GM19043 (cell line): Measurements from ENCODE around the gene LRP4.

Source experiments
- ATAC-seq: cut with Tn5 transposase; IDR thresholded peaks from one replicate; pipeline ENCODE4 v1.9.1; 2021; ENCODE audit warnings: low read depth; ENCODE audit not compliant: unreplicated experiment

The LRP4 gene

DNA sequence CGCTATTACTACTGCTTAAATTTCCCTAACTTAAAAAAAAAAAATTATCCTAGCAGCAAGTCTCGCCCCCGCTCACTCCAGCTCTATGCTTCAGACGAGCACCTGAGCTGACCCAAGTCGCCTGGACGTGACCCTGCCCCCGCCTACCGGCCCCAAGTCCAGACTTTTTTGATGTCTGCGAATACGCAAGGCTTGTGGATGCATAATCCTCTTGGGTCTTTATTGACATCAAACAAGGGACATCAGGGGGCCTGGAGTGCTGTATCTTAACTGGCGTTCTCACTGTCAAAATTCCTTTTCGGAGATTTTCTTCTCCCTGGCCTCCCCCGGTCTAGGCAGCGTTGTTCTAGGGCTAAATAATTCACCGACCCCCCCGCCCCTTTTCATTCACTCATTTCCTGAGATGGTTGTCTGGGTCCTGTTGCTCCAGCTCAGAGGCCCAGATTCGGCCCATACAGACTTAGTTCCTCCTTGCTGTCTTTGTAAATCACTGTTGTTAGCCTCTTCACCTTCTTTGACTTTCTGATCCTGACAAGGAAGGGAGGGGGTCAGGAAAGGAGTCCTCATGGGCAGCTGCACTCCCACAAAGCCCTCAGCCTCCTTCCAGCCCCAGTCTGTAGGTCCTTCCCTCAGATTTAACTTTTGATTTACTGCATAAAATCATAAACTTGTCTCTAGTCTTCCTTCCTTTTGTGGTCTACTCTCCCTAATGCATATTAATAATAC is 601 bp upstream of the LRP4 start:
- ATAC-seq: no peak

DNA sequence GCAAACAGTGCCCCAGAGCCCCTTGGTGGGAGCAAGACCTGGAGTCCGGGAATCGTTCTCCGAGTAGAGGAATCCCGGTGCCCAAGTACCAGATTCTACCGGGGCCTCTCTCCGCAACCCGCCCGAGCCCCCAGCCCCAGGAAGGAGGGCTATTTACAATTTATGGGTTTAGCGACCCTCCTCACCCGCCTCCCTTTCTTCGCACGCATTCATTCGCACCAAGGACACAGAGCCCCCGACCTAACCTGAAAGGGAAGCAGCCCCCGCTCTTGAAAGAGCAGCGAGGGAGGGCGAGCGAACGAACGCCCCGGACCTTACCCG is 628 bp downstream of the LRP4 start:
- ATAC-seq: no peak

DNA sequence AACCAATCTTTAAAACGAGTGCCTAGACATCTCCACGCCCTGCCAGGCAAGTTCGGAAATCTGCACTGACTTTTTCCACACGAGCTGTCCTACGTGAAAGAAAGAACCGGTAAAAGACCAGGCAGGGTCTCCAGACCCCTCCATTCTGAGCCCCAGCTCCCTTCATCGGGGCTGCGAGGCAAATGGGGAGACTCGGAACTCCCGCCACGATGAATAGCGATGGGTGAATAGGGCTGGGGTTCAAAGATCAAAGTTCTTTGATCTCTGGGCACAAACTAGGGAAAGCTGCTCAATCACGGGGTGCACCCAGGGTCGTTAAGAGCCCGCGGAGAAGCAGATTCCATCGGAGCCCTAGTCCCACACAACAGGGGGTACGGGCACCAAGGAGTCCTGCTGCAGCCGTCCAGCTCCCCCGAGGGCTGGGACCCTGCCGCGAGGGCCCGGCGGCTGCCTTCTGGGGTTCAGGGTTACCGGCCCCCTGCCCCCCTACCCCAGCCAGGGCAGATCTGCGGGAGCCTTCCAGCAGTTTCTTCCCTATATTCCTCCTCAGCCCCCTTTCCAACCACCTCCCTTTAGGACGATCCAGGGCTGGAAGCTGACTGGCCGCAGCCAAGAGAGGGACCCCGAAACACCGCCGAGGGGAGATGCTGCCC is 1.1 kb downstream of the LRP4 start:
- ATAC-seq: no peak

DNA sequence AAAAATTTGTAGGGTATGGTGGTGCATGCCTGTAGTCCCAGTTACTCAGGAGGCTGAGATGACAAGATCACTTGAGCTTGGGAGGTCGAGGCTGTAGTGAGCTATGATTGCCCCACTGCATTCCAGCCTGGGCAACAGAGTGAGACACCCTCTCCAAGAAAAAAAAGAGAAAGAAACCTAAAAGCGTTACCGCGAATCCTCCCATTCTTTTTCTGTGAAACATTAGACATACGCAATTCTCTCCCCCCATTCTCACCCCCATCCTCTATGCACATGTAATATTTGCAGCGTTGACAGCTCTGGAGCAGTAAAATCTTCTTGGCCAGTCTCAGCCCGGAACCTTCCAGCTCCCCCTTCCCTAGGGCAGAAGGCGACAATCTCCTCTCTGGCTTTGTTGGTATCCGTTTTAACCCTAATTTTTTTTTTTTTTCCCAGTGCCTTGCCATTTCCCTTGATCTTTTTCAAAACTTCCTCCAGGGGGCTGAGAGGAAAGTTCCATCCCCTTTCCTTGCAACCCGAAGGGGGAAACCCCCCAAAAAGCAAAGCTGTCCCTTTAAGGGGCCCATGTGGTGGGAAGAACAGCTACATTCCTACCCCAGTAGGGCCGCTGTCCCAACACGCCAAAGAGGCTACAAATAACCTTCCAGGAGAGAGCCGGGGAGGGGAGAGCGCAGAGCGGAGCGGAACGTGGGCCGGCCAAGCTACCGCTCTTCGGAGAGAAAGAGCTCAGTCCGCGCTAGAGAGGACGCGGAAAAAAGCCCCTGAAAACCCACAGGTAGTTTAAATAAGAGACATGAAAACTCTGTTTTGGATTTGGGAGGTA is 1.9 kb downstream of the LRP4 start:
- ATAC-seq: no peak

DNA sequence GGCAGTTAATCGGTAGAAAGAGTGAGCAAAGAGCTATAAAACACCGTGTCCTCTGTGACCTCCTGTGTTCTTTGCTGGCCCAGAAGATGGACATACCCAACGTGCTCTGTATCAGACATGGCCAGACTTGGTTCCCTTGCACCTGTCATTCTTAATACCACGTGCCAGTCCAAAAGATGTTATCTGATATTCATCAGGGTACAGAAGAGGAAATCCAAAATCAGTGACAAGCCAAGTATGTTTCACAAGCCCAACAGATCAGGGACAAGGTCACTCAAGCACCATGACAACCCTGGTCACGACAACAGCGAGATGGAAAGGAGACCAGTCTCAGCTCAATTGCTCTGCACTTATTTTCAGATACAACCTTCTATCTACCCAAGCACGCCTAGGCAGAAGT is 3.4 kb downstream of the LRP4 start:
- no peak for ATAC-seq

DNA sequence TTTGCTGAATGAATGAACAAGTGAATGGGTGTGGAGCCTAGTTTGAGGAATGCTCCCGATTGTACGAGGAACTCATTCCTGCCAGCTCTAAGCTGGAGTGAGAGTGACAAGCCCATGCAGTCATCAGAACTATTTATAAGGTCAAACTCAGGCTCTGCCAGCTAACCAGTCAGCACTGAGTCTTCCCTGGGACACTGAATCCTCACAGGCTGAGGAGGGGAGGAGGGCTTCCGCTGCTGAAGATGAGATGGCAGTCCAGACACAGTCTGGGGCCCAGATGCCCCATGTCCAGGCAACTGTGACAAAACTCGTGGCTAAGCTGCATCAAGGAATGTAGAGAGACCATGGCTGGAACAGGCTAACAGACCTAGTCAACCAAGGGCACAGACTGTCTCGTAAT is 4.0 kb downstream of the LRP4 start:
- ATAC-seq: no peak

DNA sequence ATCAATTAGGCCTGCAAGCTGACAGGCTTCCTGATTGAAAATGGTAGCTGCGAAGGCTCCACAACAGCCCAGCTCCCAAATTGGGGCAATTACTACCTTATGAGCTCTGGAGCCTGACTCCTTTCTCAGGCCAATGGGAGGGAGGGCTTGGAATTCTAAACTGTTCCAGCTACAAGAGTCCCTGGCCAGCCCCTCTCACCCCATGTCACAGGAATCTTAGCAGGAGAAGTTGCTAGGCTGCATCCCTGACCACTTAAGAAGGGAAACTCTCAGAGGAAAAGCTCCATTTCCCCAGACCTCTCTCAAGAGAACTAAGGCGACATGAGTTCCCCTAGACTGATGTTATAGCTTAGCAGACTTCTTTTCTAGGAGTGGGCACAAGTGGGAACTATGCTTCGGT is 4.9 kb downstream of the LRP4 start:
- no peak for ATAC-seq

DNA sequence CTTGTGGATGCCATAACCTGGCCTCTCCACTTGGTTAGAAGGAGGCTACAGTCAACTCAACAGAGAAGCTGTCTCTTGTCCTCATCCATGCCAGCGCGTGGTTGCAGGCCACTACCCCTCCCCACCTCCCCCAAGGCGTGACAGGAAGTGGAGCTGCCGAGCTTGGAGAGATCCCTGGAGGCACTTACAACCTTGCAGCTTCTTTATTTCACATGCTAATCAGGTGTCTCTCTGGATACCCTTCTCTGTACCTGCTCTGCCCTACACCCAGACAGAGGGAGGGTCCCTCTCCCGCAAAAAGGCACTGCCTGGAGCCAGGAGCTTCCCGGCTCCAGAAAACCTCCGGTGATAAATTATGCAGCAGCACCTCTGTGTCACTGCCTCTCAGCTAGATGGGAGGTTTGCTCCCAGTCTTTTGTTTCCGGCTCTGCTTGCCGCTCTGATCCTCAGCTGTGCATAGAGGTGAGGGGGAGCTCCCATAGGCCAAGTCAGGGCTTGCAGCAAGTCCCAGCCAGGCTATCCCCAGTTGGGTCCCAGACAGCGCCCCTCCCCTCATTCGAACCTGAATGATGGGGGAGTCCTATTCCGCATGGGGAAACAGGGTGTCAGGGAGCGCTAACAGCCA is 5.7 kb downstream of the LRP4 start:
- no peak for ATAC-seq

DNA sequence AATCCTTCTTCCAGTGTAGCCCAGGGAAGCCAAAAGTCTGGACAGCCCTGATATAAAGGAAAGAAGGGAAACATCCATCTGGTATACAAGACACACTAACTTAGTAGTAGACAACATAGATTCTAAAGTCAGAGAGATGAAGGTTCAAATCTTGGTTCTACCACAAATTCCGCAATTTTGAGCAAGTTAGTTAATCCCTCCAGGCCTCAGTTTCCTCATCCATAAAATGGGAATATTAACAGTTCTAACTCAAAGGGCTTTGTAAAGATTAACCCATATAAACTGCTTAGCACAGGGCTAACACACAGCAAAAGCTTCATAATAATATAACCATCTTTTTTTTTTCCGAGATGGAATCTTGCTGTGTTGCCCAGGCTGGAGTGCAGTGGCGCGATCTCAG is 10.7 kb downstream of the LRP4 start:
- ATAC-seq: no peak

DNA sequence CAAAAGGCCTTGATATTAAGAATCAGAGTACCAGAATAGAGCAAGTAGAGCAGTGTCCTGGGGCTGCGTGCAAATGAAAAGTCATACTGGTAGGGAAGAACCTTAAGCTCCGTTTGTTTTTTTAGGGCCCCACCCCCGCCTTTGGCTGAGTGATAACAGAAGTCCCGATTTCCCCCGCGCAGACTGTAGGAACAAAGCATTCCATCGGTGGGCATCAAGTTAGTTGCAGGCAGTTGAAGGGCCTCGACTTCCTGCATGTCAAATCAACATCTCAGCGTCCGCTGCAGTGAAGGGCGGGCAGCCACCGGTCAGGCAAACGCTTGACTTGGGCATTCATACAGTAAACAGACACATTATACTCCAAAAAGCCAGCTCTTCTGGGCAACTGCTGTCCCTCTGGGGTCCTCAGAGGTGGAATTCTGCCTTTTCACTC is 11.7 kb downstream of the LRP4 start:
- no peak for ATAC-seq

DNA sequence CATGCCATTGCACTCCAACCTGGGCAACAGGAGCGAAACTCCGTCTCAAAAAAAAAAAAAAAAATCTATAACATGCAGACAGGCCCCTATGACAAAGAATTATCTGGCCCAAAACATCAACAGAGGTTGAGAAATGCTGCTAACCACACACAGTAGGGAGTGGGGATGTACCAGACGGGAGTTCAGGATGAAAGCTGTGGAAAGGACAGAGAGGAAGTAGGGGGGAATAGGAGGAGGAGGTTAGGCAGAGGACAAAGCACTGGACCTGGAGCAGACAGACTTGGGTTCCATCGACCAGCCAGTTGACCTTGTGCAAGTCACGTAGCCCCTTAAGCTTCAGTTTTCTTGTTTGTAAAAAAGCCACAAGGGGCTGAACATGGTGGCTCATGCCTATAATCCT is 12.5 kb downstream of the LRP4 start:
- ATAC-seq: no peak

DNA sequence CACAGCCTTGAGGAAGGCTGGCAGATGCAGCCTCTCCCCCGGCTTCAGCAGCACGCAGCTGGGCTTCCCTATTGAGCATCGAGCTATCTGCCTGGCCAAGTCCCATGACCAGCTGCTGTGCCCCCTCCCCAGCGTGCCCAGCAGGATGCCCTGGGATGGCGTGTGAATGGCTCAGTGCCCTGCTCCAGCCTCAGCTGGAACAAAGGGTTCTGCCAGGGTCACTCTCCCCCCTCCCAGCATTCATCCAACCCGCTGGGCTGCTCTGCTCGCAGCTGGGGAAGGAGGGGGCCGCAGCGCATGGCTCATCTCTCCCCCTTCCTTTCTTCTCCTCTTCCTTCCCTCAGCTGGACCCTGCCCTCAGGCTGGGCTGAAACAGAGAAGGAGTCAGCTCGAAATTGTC is 14.5 kb downstream of the LRP4 start:
- no peak for ATAC-seq

DNA sequence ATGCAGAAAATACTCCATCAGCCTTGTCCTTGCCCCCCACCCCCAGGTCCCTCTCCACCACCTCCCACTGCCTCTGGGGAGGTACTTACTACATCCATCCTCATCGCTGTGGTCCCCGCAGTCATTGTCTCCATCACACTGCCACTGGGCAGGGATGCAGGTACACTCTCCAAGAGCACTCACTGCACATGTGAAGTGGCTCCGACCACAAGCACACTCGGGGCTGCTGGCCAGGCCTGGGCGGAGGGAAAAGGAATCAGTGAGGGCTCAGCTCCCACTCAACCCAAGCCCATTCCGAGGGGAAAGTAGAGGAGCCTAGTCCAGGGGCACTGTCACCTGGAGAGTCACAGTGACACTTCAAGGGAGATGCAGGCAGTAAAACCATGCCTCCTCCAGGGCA is 15.7 kb downstream of the LRP4 start:
- ATAC-seq: no peak

DNA sequence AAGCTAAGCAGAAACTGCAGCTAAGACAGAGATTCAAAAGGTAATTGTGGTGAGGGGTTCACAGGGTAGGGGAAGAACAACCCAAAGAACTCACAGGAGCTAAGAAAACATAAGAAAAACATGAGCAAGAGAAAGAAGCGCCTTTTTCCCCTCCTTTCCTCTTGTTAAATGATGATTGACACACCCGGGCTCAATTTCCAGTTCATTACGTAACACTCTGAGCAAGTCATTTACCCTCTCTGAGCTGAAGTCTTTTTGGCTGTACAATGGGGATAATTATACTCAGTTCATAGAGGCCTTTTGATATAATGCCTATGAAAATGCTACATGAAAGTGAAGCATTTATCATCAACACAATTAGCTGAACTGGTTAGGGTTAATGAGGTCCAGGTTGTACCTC is 17.2 kb downstream of the LRP4 start:
- no peak for ATAC-seq

DNA sequence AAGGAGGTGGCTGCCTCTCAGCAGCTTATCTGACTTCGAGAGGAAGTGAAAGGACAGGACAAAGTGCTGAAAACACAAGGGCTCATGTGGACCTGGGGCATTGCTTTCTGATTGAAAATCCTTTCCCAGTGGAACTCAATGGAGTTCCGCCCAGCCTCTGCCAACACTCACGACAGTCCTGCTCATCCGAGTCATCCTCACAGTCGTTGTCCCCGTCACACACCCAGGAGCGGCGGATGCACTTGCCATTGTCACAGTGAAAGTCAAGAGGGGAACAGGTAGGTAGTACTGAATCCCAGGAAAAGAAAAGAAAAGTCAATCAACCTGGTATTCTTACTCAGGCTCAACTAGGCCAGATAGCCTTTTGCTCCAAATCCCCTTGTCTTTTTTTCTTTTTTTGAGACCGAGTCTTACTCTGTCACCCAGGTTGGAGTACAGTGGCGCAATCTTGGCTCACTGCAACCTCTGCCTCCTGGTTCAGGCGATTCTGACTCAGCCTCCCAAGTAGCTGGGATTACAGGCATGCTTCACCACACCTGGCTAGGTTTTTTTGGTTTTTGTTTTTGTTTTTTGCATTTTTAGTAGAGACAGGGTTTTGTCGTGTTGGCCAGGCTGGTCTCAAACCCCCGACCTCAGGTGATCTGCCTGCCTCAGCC is 18.1 kb downstream of the LRP4 start:
- no peak for ATAC-seq

DNA sequence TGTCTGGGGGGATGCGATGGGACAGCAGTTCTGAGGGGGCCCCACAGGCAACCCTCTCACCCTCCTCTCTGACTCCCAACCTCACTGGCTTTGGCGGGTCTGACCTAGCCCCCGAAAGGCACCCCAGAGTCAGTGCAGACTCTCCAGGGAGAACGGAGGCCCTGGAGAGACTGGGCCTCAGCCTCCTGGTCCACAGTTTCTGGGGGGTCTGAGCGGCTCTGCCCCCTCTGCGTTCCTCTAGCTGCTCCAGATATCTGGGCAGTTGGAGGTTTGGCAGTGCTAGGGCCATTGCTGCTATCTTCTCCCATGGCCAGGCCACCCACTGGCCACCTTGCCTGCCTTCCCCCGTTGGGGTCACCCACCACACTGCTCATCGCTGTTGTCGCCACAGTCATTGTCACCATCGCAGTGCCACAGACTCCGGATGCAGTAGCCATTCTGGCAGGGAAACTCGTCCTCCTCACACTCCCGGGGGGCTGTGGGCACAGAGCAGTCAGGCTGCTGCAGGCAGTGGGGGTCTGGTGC is 18.8 kb downstream of the LRP4 start:
- no peak for ATAC-seq

DNA sequence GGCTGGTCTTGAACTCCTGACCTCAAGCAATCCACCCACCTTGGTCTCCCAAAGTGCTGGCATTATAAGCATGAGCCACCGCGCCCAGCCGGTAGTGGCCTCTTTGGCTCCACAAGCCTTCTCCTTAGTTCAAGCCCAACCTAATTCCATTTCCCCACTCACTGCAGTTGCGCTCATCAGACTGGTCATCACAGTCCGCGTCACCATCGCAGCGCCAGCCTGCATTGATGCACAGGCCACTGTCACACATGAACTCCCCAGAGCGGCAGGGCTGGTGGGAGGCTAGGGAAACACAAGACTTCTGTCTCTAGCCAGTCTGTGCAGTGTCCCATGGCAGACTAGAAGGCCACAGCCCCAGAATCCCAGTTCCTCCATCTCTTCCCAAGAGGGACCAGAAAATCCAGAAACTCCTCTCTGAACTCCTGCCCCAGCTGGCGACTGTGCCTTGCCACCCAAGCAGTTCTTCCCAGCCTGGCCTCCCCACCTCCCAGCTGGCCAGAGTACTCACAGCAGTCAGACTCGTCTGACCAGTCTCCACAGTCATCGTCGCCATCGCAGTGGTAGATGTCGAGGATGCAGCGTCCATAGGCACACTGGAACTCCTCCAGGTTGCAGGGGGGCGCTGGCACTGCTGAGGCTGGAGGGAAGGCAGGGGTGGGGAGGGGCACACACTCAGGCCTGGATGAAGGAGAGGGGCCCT is 19.8 kb downstream of the LRP4 start:
- no peak for ATAC-seq

DNA sequence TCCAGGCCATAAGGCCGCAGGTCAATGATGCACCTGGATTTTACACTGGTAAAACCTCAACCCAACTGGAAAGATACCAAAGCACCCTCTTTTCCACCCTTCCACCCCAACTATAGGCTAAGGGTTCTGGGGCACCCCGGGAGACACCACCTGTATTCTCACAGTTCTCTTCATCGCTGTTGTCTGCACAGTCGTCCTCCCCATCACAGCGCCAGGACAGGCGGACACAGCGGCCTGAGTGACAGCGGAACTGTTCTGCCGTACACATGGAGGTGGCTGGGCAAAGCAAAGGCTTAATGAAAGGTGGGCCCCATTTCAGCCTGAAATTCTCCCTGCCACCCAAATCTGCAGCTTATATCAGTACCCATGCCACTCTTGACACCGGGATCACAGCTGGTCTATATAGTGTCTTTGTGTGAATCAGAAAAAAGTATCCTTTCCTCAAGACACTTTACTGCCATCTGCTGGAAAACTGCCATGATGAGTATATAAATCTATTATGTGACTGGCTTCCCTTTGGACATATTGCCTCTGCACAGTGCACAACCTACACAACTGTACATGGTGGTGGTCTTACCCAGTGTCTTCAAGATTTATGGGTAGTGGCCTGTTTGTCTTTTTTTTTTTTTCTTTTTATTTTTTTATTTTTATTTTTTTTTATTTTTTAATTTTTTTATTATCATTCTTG is 21.5 kb downstream of the LRP4 start:
- no peak for ATAC-seq

DNA sequence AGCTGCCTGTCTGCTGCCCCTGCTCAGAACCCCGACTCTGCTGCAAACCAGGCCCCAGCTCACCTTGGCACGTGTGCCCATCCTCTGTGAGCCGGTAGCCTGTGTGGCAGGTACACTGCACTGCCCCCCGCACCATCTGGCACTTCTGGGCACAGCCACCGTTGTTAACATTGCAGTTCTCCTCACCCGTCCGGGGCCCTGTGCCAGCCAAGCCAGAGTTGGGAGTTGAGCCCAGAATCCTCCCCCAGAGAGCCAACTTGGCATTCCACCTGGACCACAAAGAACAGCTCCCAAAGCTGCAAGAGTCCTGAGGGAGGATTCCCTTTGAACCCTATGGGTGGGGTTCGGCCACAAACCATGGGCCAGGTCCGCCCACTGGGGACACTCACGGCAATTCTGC is 22.5 kb downstream of the LRP4 start:
- no peak for ATAC-seq
